K562 (cell line): ENCODE results near the gene SNPH. TPM values are rescaled to one million over a fixed set of nuclear protein-coding genes. Genes with fewer than 3 reads are reported as not detected.
A peak's percentile ranks its signal among the peaks of the same experiment; 100 is the strongest.

ENCODE experiments used
- ATAC-seq: fragments of 200-7000 bp; cut with Tn5 transposase; 3 replicates; pipeline ENCODE4 v1.9.1; 2020; ENCODE audit warnings: moderate library complexity
- BruUV-seq: library from RNA; stranded (reverse); fragments of 400-500 nt; replicated peaks from 2 replicates; lab custom pipeline; 2021; lab: Mats Ljungman, UMichigan
- CTCF ChIA-PET: fragments of 300-600 bp; formaldehyde crosslinking; extraction: SDS; loops from one replicate; lab custom pipeline; 2021; ENCODE audit warnings: low intra/inter-chr PET ratio; lab: Yijun Ruan, JAX
- POLR2A ChIA-PET: fragments of 300-600, 350-650 bp; sonication (Branson Sonifier 250); formaldehyde crosslinking; extraction: SDS; loops from one replicate; lab custom pipeline; 2021; ENCODE audit warnings: antibody characterized with exemption, inconsistent platforms; lab: Yijun Ruan, JAX
- DNase-seq, 4 experiments: peaks; one replicate each; pipeline versions ENCODE4 v3.0.0 to v3.0.0-alpha.2; 2011 to 2018; ENCODE audit warnings: low spot score in 3 of 4, mixed read lengths in 3 of 4; ENCODE audit errors: extremely low read depth in 1 of 4
- FAIRE-seq: peaks from 2 replicates; lab custom pipeline; 2011; peaks lifted over from hg19 to GRCh38; lab: Jason Lieb, UNC
- H2AFZ ChIP-seq: 2 replicates; pipeline ENCODE4 v1.6.0; 2011; ENCODE audit warnings: low read depth, low read length, control low read depth, inconsistent platforms
- H3K27ac ChIP-seq: fragments of 200-600 bp; 3 replicates; pipeline ENCODE4 v1.8.0; 2011; ENCODE audit warnings: low read depth, mild to moderate bottlenecking, control low read depth, inconsistent platforms, low read length, moderate library complexity, mixed read lengths; ENCODE audit errors: extremely low read depth
- H3K27me3 ChIP-seq, 2 experiments: fragments of 300-600 bp in 1 of 2; 2 replicates in 1 of 2; 3 replicates in 1 of 2; pipeline versions ENCODE4 v1.6.0 to v1.8.0; 2011; ENCODE audit warnings: inconsistent platforms in 2 of 2, low read length in 2 of 2, mild to moderate bottlenecking in 1 of 2, mixed read lengths in 1 of 2, moderate library complexity in 1 of 2; ENCODE audit not compliant: control insufficient read depth in 2 of 2, insufficient read depth in 2 of 2
- H3K36me3 ChIP-seq: fragments of 300-600 bp; 3 replicates; pipeline ENCODE4 v1.8.0; 2011; ENCODE audit warnings: mild to moderate bottlenecking, low read length, inconsistent platforms; ENCODE audit not compliant: control insufficient read depth, insufficient read depth
- H3K4me1 ChIP-seq, 2 experiments: fragments of 200-600 bp in 1 of 2; replicated peaks in 1 of 2; 2 replicates in 1 of 2; 3 replicates in 1 of 2; pipeline versions ENCODE4 v1.5.1 to v1.8.0; 2011; ENCODE audit warnings: inconsistent platforms in 2 of 2, low read length in 2 of 2, mild to moderate bottlenecking in 1 of 2, mixed read lengths in 1 of 2, moderate library complexity in 1 of 2; ENCODE audit not compliant: control insufficient read depth in 2 of 2, insufficient read depth in 2 of 2
- H3K4me2 ChIP-seq: 2 replicates; pipeline ENCODE4 v1.6.1; 2011; ENCODE audit warnings: low read length, control low read depth, inconsistent platforms, mixed read lengths; ENCODE audit not compliant: insufficient read depth
- H3K4me3 ChIP-seq: fragments of 200-600 bp; sonication (generic), shearing (Covaris generic); 2 replicates; pipeline ENCODE4 v1.5.1; 2016; ENCODE audit warnings: control low read depth, inconsistent platforms
- H3K79me2 ChIP-seq: fragments of 200-600 bp; 3 replicates; pipeline ENCODE4 v1.8.0; 2011; ENCODE audit warnings: low read length, inconsistent platforms; ENCODE audit not compliant: control insufficient read depth, insufficient read depth
- H3K9ac ChIP-seq, 2 experiments: 2 replicates each; pipeline versions ENCODE4 v1.6.0 to v1.6.1; 2011; ENCODE audit warnings: low read depth in 2 of 2, low read length in 2 of 2, control low read depth in 1 of 2, inconsistent platforms in 1 of 2, mild to moderate bottlenecking in 1 of 2, mixed read lengths in 1 of 2; ENCODE audit not compliant: insufficient read depth in 1 of 2
- H3K9me1 ChIP-seq: one replicate; pipeline ENCODE4 v1.6.0; 2011; ENCODE audit warnings: inconsistent platforms, mild to moderate bottlenecking, low read length, moderate library complexity; ENCODE audit not compliant: control insufficient read depth, insufficient read depth
- H3K9me3 ChIP-seq: replicated peaks from 2 replicates; pipeline ENCODE4 v1.5.1; 2011; ENCODE audit warnings: low read depth, low read length, inconsistent platforms; ENCODE audit not compliant: control insufficient read depth, insufficient read depth
- H4K20me1 ChIP-seq: replicated peaks from 2 replicates; pipeline ENCODE4 v1.6.1; 2011; ENCODE audit warnings: low read length, inconsistent platforms, mixed read lengths; ENCODE audit not compliant: control insufficient read depth, insufficient read depth
- ASH1L ChIP-seq: fragments of 450-650 bp; IDR thresholded peaks from 2 replicates; pipeline ENCODE4 v1.6.1; 2018; ENCODE audit warnings: borderline replicate concordance, mild to moderate bottlenecking, low read depth; ENCODE audit not compliant: partially characterized antibody
- ATF4 ChIP-seq: fragments of 450-650 bp; formaldehyde crosslinking; IDR thresholded peaks from 2 replicates; pipeline ENCODE4 v1.4.0; 2022; ENCODE audit warnings: mild to moderate bottlenecking, moderate library complexity
- FUS ChIP-seq: fragments of 200-400 bp; formaldehyde crosslinking; optimal IDR thresholded peaks from 2 replicates; pipeline ENCODE3; 2017; ENCODE audit warnings: low read depth, low read length
- KDM4B ChIP-seq, 2 experiments: fragments of 450-650 bp in 1 of 2; sonication (generic) in 1 of 2; IDR thresholded peaks; 2 replicates each; pipeline ENCODE4 v1.6.1; 2016 to 2017; ENCODE audit warnings: borderline replicate concordance in 2 of 2, antibody characterized with exemption in 1 of 2, low read depth in 1 of 2, mild to moderate bottlenecking in 1 of 2
- MLX ChIP-seq, 2 experiments: fragments of 450-650 bp in 1 of 2; sonication (generic) in 1 of 2; formaldehyde crosslinking; conservative IDR thresholded peaks; 2 replicates each; pipeline versions ENCODE4 v1.4.0 to v1.8.1; 2020 to 2022; ENCODE audit warnings: mild to moderate bottlenecking in 1 of 2, missing genetic modification reagents in 1 of 2
- ZNF174 ChIP-seq: fragments of 250-450 bp; sonication (Bioruptor Pico); IDR thresholded peaks from 2 replicates; pipeline ENCODE4 v1.4.0; 2020; ENCODE audit warnings: mild to moderate bottlenecking
- ZNF512 ChIP-seq: IDR thresholded peaks from 2 replicates; pipeline ENCODE4 v1.6.1; 2016; ENCODE audit warnings: missing genetic modification characterization, missing compliant biosample characterization
- ZNF639 ChIP-seq, 2 experiments: fragments of 200-800 bp in 1 of 2; sonication (Bioruptor generic) in 1 of 2; sonication (generic) in 1 of 2; formaldehyde crosslinking in 1 of 2; IDR thresholded peaks in 1 of 2; conservative IDR thresholded peaks in 1 of 2; 2 replicates each; pipeline versions ENCODE4 v1.5.0 to v1.6.1; 2016 to 2020; ENCODE audit warnings: missing compliant biosample characterization in 1 of 2, missing genetic modification characterization in 1 of 2, missing genetic modification reagents in 1 of 2
- WGBS: fragments of 100-300 bp; shearing (Covaris generic); methylation state at CpG from one replicate; pipeline ENCODE4 v1.1.6; 2016; ENCODE audit warnings: low coverage, mixed read lengths; ENCODE audit not compliant: insufficient coverage; ENCODE audit errors: missing lambda C conversion rate; 5-methylcytosine and 5-hydroxymethylcytosine counted together
- in situ Hi-C: fragments of 300-500 bp; cut with MboI; formaldehyde crosslinking; loops from 4 replicates; pipeline ENCODE4 v1.15.0; 2018; ENCODE audit warnings: inconsistent platforms, mixed read lengths
- intact Hi-C: fragments of 100-400 bp; cut with micrococcal nuclease; formaldehyde crosslinking; loops from 2 replicates; pipeline ENCODE4 v1.14.2; 2022
- polyA plus RNA-seq, 8 experiments: library from polyadenylated mRNA; depleted of rRNA in 4 of 8; stranded (reverse) in 5 of 8; unstranded in 3 of 8; fragments of >200 nt; fragmentation: Nextera tagmentation in 2 of 8; fragmentation: Illumina TruSeq in 1 of 8; extraction: Ambion mirVana in 2 of 8; extraction: Trizol in 1 of 8; gene quantifications; 2 replicates each; pipeline versions ENCODE4 v1.2.1 to v1.2.3, GENCODE V29; 2011 to 2014; ENCODE audit warnings: inconsistent platforms in 1 of 8, missing spikeins in 1 of 8
- total RNA-seq, 7 experiments: library from RNA; depleted of rRNA in 6 of 7; stranded (reverse); fragments of >200 nt in 6 of 7; fragmentation: Illumina TruSeq in 2 of 7; extraction: Trizol in 2 of 7; gene quantifications; 2 replicates each; pipeline versions ENCODE4 v1.2.1 to v1.2.3, GENCODE V29; 2011 to 2021; ENCODE audit warnings: low replicate concordance in 1 of 7
- TF ChIP-seq, protein P1 (sequence below): fragments of 250-450 bp; sonication (Bioruptor Pico); IDR thresholded peaks from 2 replicates; pipeline ENCODE4 v1.5.0; 2021; ENCODE audit warnings: mild to moderate bottlenecking, moderate library complexity
- TF ChIP-seq, protein P2 (sequence below): fragments of 450-650 bp; IDR thresholded peaks from 2 replicates; pipeline ENCODE4 v1.6.1; 2016; ENCODE audit warnings: mild to moderate bottlenecking

Gene SNPH
- total and polyA plus RNA-seq, 9 of the 15 experiments (the other 6 are each of a cell fraction or from before 2014, with no cell fraction given) = 0.03 to 4.2 (median 1.4) TPM

DNA sequence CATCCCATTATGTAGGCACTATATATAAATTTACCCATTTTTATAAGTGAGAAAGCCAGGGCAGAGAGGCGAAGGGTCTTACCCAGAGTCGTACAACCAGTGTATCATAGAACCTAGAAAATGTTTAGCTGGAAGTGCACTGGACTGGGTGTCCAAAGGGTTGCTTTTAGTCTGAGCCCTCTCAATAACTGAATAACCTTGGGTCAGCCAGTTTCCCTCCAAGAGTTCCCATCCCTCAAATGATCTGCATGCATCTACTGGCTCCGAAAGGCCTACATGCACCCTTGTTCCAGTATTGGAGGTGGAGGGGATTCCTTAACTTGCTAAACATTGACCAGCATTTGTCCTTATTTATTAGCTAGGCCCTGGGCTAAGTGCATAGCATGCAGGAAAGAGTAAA, 3.8 kb downstream of the SNPH start:
- no peaks in the 10 kb centered on the region for H4K20me1 ChIP-seq
- no peak overlapping the region for H3K27ac ChIP-seq
- no peak overlapping the region for H3K4me3 ChIP-seq
- no peaks in the 10 kb centered on the region for H3K9me1 ChIP-seq
- H3K27me3 ChIP-seq = no peaks in the 10 kb centered on the region
- intact Hi-C loops (no loop called here), in situ Hi-C loops (no loop called here)
- no peak overlapping the region for H3K4me2 ChIP-seq
- no peaks in the 10 kb centered on the region for H3K9me3 ChIP-seq
- CTCF ChIA-PET = no interaction called here
- POLR2A ChIA-PET = no interaction called here
- BruUV-seq = no TSS peak
- DNase-seq = no peak
- H3K9ac ChIP-seq = peak overlapping the region in 1 of 2 experiments; percentile 47; a peak in 1 of 4 replicates
- 86% methylated on average over 3 of the region's 3 CpGs for WGBS
- no peaks in the 10 kb centered on the region; the same call in 2 of the 3 replicates for H3K79me2 ChIP-seq
- no peaks in the 10 kb centered on the region; the same call in 2 of the 3 replicates for H3K36me3 ChIP-seq
- FAIRE-seq = no peak
- ATAC-seq = no peak
- peaks cover 12 to 29% of the 10 kb centered on the region in 2 experiments; a peak in 4 of 5 replicates for H3K4me1 ChIP-seq
- no peak overlapping the region for H2AFZ ChIP-seq
- TF ChIP-seq ZNF174 (CRISPR knock-in tag) (no peak), ATF4 (CRISPR knock-in tag) (no peak), ZNF512 (tag) (no peak), ASH1L (no peak), KDM4B (IDR thresholded peaks at IDR 0.05; ENCODE audit: borderline replicate concordance in 2 of 2, low read depth in 1 of 2) (no peak), ZNF639 (CRISPR knock-in tag; conservative IDR thresholded peaks at IDR 0.05 in 1 of 2, IDR thresholded peaks at IDR 0.05 in 1 of 2) (no peak), FUS (no peak), MLX (CRISPR knock-in tag; conservative IDR thresholded peaks at IDR 0.05) (no peak)
- TF ChIP-seq, protein P1, sequence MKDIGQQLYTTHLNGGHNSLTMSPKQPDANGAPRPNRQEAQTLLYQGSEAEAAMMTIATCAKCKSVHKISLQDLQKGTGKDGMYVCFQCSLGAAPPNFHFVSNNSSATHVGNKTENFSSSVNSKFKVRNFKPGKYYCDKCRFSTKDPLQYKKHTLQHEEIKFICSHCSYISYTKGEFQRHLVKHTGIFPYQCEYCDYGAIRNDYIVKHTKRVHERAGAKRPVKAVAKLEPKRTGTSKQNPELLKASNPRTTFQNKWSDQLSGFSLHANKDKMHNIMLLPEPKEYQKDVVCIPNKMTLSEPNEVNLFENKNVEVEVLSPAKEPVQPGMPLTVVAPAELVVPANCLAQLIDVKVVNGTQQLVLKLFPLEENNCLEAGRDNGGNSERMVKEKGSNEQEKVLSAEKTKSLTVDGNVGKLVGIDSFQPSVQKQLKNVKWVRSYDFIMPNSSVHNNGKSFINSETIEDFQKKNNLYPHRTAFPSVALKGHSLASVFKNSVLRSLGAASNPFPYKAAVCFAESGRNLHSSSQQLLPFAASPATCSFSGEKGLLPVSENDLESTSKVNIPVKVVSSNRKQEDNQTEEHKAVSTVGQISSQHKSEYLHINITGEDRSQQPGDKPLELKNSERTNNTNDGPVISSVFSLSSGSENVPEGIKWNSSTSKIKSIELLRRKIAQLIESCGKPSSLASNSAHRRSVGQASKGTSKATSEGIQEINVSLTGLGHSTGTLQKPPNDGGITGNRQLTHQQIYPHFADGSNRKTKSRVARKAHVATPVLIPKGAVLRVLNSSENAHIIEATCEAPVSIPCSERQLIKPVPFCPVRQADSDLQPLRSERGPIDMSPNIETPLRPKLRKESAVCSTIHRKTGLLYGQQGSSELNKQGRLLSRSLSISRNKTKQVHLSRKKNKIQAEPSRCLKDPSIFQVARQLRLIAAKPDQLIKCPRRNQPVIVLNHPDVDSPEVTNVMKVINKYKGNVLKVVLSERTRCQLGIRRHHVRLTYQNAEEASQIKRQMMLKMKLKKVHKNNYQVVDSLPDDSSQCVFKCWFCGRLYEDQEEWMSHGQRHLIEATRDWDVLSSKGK = no peak
- TF ChIP-seq, protein P2, sequence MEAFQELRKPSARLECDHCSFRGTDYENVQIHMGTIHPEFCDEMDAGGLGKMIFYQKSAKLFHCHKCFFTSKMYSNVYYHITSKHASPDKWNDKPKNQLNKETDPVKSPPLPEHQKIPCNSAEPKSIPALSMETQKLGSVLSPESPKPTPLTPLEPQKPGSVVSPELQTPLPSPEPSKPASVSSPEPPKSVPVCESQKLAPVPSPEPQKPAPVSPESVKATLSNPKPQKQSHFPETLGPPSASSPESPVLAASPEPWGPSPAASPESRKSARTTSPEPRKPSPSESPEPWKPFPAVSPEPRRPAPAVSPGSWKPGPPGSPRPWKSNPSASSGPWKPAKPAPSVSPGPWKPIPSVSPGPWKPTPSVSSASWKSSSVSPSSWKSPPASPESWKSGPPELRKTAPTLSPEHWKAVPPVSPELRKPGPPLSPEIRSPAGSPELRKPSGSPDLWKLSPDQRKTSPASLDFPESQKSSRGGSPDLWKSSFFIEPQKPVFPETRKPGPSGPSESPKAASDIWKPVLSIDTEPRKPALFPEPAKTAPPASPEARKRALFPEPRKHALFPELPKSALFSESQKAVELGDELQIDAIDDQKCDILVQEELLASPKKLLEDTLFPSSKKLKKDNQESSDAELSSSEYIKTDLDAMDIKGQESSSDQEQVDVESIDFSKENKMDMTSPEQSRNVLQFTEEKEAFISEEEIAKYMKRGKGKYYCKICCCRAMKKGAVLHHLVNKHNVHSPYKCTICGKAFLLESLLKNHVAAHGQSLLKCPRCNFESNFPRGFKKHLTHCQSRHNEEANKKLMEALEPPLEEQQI = no peak
